HG03460 (cell line): ENCODE measurements around the gene MCF2L.

ENCODE experiments used
- ATAC-seq: cut with Tn5 transposase; IDR thresholded peaks from one replicate; pipeline ENCODE4 v1.9.1; 2021; ENCODE audit not compliant: unreplicated experiment

MCF2L gene

GRCh38 chr13:113080361-113080831 lies 111.4 kb downstream of the MCF2L start:
- ATAC-seq, result no peak

- ATAC-seq, result no peak
These were observed 112.0 kb downstream of the MCF2L start for GRCh38 chr13:113080901-113081521.

GRCh38 chr13:113082198-113083021 lies 113.4 kb downstream of the MCF2L start:
- no peak for ATAC-seq

GRCh38 chr13:113083022-113083373 lies 114.0 kb downstream of the MCF2L start:
- no peak for ATAC-seq

- no peak for ATAC-seq
These were observed 114.5 kb downstream of the MCF2L start for GRCh38 chr13:113083402-113084061.

GRCh38 chr13:113084094-113084942 lies 115.3 kb downstream of the MCF2L start:
- no peak for ATAC-seq

- no peak for ATAC-seq
These were observed 116.0 kb downstream of the MCF2L start for GRCh38 chr13:113084943-113085540.

- ATAC-seq, result no peak
These were observed 117.2 kb downstream of the MCF2L start for GRCh38 chr13:113086031-113086750.

GRCh38 chr13:113086991-113087922 lies 118.2 kb downstream of the MCF2L start:
- ATAC-seq, result no peak

- ATAC-seq, result no peak
These were observed 119.1 kb downstream of the MCF2L start for GRCh38 chr13:113087923-113088690.

- no peak for ATAC-seq
These were observed 119.6 kb downstream of the MCF2L start for GRCh38 chr13:113088691-113089020.

- ATAC-seq, result no peak
These were observed 120.8 kb downstream of the MCF2L start for GRCh38 chr13:113089693-113090414.

- ATAC-seq, result no peak
These were observed 121.4 kb downstream of the MCF2L start for GRCh38 chr13:113090415-113090770.

- no peak for ATAC-seq
These were observed 121.8 kb downstream of the MCF2L start for GRCh38 chr13:113090806-113091205.

GRCh38 chr13:113091211-113091771 lies 122.3 kb downstream of the MCF2L start:
- no peak for ATAC-seq

- ATAC-seq, result no peak
These were observed 123.1 kb downstream of the MCF2L start for GRCh38 chr13:113091891-113092775.
